Caco-2 (cell line): ENCODE data around the gene AS3MT. TPM values are rescaled to one million over a fixed set of nuclear protein-coding genes. Genes with fewer than 3 reads are reported as not detected.

Experiments used
- BruUV-seq: library from RNA; stranded (reverse); fragments of 400-500 nt; replicated peaks from 2 replicates; lab custom pipeline; 2021; lab: Mats Ljungman, UMichigan
- CTCF ChIA-PET: fragments of 300-600 bp; sonication (Branson Sonifier 250); formaldehyde crosslinking; loops from one replicate; lab custom pipeline; 2022; ENCODE audit warnings: antibody characterized with exemption; lab: Charles Lee
- POLR2A ChIA-PET: fragments of 300-600 bp; sonication (Branson Sonifier 250); formaldehyde crosslinking; loops from one replicate; lab custom pipeline; 2022; ENCODE audit warnings: antibody characterized with exemption; lab: Charles Lee
- DNase-seq, 2 experiments: peaks; one replicate each; pipeline versions ENCODE4 v3.0.0 to v3.0.0-alpha.2; 2020 to 2022
- H3K27me3 ChIP-seq: replicated peaks from 2 replicates; pipeline ENCODE4 v1.6.0; 2011; ENCODE audit warnings: low read length; ENCODE audit not compliant: control insufficient read depth, insufficient read depth
- H3K36me3 ChIP-seq: 2 replicates; pipeline ENCODE4 v1.5.1; 2011; ENCODE audit warnings: low read length; ENCODE audit not compliant: control insufficient read depth, insufficient read depth
- H3K4me1 ChIP-seq: fragments of 250-450 bp; sonication (Bioruptor Pico); 2 replicates; pipeline ENCODE4 v1.5.1; 2020; ENCODE audit warnings: mild to moderate bottlenecking
- H3K4me3 ChIP-seq: 2 replicates; pipeline ENCODE4 v1.5.1; 2011; ENCODE audit warnings: low read depth, mild to moderate bottlenecking, control low read depth, low read length
- H3K9me3 ChIP-seq: fragments of 250-450 bp; sonication (Bioruptor Pico); 2 replicates; pipeline ENCODE4 v1.5.1; 2020; ENCODE audit warnings: mild to moderate bottlenecking, moderate library complexity
- H3K27ac Mint-ChIP-seq: one replicate; pipeline ENCODE4 v1.8.0; 2022; ENCODE audit warnings: mixed read lengths; ENCODE audit not compliant: unreplicated experiment
- H3K27me3 Mint-ChIP-seq: one replicate; pipeline ENCODE4 v1.8.0; 2022; ENCODE audit warnings: mixed read lengths; ENCODE audit not compliant: insufficient read depth, unreplicated experiment
- H3K36me3 Mint-ChIP-seq: one replicate; pipeline ENCODE4 v1.8.0; 2022; ENCODE audit warnings: mild to moderate bottlenecking, mixed read lengths; ENCODE audit not compliant: insufficient read depth, unreplicated experiment
- H3K4me1 Mint-ChIP-seq: one replicate; pipeline ENCODE4 v1.8.0; 2022; ENCODE audit warnings: low read depth, mixed read lengths; ENCODE audit not compliant: unreplicated experiment
- H3K4me3 Mint-ChIP-seq: one replicate; pipeline ENCODE4 v1.8.0; 2022; ENCODE audit warnings: mild to moderate bottlenecking, moderate library complexity, mixed read lengths; ENCODE audit not compliant: unreplicated experiment
- H3K9me3 Mint-ChIP-seq: one replicate; pipeline ENCODE4 v1.8.0; 2022; ENCODE audit warnings: mixed read lengths; ENCODE audit not compliant: unreplicated experiment
- CTCF ChIP-seq, 2 experiments: fragments of 200-600 bp in 1 of 2; IDR thresholded peaks; 1 replicate in 1 of 2; 2 replicates in 1 of 2; pipeline versions ENCODE4 v1.5.1 to v1.8.0; 2011 to 2022; ENCODE audit warnings: antibody characterized with exemption in 1 of 2, control low read depth in 1 of 2, inconsistent platforms in 1 of 2, low read depth in 1 of 2, low read length in 1 of 2, mild to moderate bottlenecking in 1 of 2, moderate library complexity in 1 of 2; ENCODE audit not compliant: insufficient read depth in 1 of 2, severe bottlenecking in 1 of 2, unreplicated experiment in 1 of 2
- intact Hi-C: fragments of 100-400 bp; cut with micrococcal nuclease; formaldehyde crosslinking; loops from one replicate; pipeline ENCODE4 v1.10.0; 2022; ENCODE audit not compliant: unreplicated experiment
- total RNA-seq: library from RNA; stranded (reverse); gene quantifications from 2 replicates; pipeline ENCODE4 v1.2.3, GENCODE V29; 2022

AS3MT gene
- total RNA-seq, 1 experiment from 2014 or later = 6.4 TPM

GRCh38 chr10:102831322-102832071 lies 37.8 kb upstream of the AS3MT start:
- DNase-seq = no peak

GRCh38 chr10:102832248-102832647 lies 37.0 kb upstream of the AS3MT start:
- no peaks in the 10 kb centered on the region for H3K27me3 ChIP-seq
- Mint-ChIP-seq H3K36me3 (no peaks in the 10 kb centered on the region), H3K4me3 (no peak overlapping the region), H3K4me1 (peaks cover 10% of the 10 kb centered on the region), H3K9me3 (peaks cover under 1% of the 10 kb centered on the region), H3K27me3 (no peaks in the 10 kb centered on the region), H3K27ac (no peak overlapping the region)
- DNase-seq = no peak
- intact Hi-C loops = loop anchor here (10.0 kb wide), 1 partner anchor 413 kb away; the partner anchor contains the start of gene RPEL1
- peaks cover 8% of the 10 kb centered on the region; the same call in 1 of the 2 replicates for H3K4me1 ChIP-seq
- no peak for TF ChIP-seq CTCF (IDR thresholded peaks at IDR 0.05; ENCODE audit: insufficient read depth in 1 of 2, low read depth in 1 of 2, low read length in 1 of 2, severe bottlenecking in 1 of 2, unreplicated experiment in 1 of 2)
- no TSS peak for BruUV-seq
- POLR2A ChIA-PET = no interaction called here
- CTCF ChIA-PET = interaction anchor here (1.4 kb wide), 1 partner anchor 85 kb away, joined by 4 read pairs; the partner anchor contains the start of gene CNNM2
- H3K36me3 ChIP-seq = no peaks in the 10 kb centered on the region
- H3K4me3 ChIP-seq = no peak overlapping the region
- peaks cover 13% of the 10 kb centered on the region for H3K9me3 ChIP-seq

More at GRCh38 chr10:102831322-102832071, 37.8 kb upstream of the AS3MT start:
- CTCF ChIA-PET = interaction anchor here (0.5 kb wide), 1 partner anchor 29 kb away, joined by 3 read pairs; no protein-coding TSS in a partner anchor
- H3K27ac Mint-ChIP-seq = no peak overlapping the region
- Histone ChIP-seq H3K36me3 (no peaks in the 10 kb centered on the region), H3K4me1 (peaks cover 8% of the 10 kb centered on the region; the same call in 1 of the 2 replicates), H3K27me3 (no peaks in the 10 kb centered on the region), H3K4me3 (no peak overlapping the region), H3K9me3 (peaks cover 5% of the 10 kb centered on the region; the same call in 1 of the 2 replicates)
- no TSS peak for BruUV-seq
- H3K9me3 Mint-ChIP-seq = no peaks in the 10 kb centered on the region
- H3K4me3 Mint-ChIP-seq = no peak overlapping the region
- no peak for TF ChIP-seq CTCF (IDR thresholded peaks at IDR 0.05; ENCODE audit: insufficient read depth in 1 of 2, low read depth in 1 of 2, low read length in 1 of 2, severe bottlenecking in 1 of 2, unreplicated experiment in 1 of 2)
- H3K4me1 Mint-ChIP-seq = peaks cover 10% of the 10 kb centered on the region
- no peaks in the 10 kb centered on the region for H3K27me3 Mint-ChIP-seq
- POLR2A ChIA-PET = interaction anchor here (0.6 kb wide), 1 partner anchor 60 kb away, joined by 3 read pairs; no protein-coding TSS in a partner anchor
- no peaks in the 10 kb centered on the region for H3K36me3 Mint-ChIP-seq
- intact Hi-C loops = loop anchor here (10.0 kb wide), 1 partner anchor 413 kb away; the partner anchor contains the start of gene RPEL1

- H3K9me3 ChIP-seq = peaks cover 20% of the 10 kb centered on the region
- DNase-seq = no peak
- CTCF ChIA-PET = interaction anchor here (1.4 kb wide), 1 partner anchor 85 kb away, joined by 4 read pairs; the partner anchor contains the start of gene CNNM2
- Mint-ChIP-seq H3K36me3 (peaks cover under 1% of the 10 kb centered on the region), H3K27ac (no peak overlapping the region), H3K4me1 (peaks cover 13% of the 10 kb centered on the region), H3K4me3 (no peak overlapping the region), H3K9me3 (peaks cover 8% of the 10 kb centered on the region), H3K27me3 (no peaks in the 10 kb centered on the region)
- TF ChIP-seq CTCF (IDR thresholded peaks at IDR 0.05; ENCODE audit: insufficient read depth in 1 of 2, low read depth in 1 of 2, low read length in 1 of 2, severe bottlenecking in 1 of 2, unreplicated experiment in 1 of 2) = no peak
- POLR2A ChIA-PET = no interaction called here
- H3K36me3 ChIP-seq = no peaks in the 10 kb centered on the region
- no TSS peak for BruUV-seq
- no peak overlapping the region for H3K4me3 ChIP-seq
- intact Hi-C loops = loop anchor here (10.0 kb wide), 1 partner anchor 412 kb away; the partner anchor contains the start of gene RPEL1
- H3K27me3 ChIP-seq = no peaks in the 10 kb centered on the region
- peaks cover 13% of the 10 kb centered on the region; the same call in 1 of the 2 replicates for H3K4me1 ChIP-seq
These were observed 36.3 kb upstream of the AS3MT start for GRCh38 chr10:102832987-102833386.
